Measurements from ENCODE around the gene ZNF281. TPM values are rescaled to one million over a fixed set of nuclear protein-coding genes. Genes with fewer than 3 reads are reported as not detected.

Gene ZNF281
- total and polyA plus RNA-seq, 10 donors: 4.4 to 34.8 (median 21.0) TPM

GRCh38 chr1:200355801-200356200 lies 54.0 kb downstream of the ZNF281 start:
- Histone ChIP-seq H3K27ac (peak overlapping the region in 7 of 8 donors; percentile 60 to 90 (median 80)), H3K4me3 (peak overlapping the region in 1 of 8 donors; percentile 11), H3K36me3 (no peaks in the 10 kb centered on the region), H3K27me3 (replicated peaks in 1 of 7) (no peaks in the 10 kb centered on the region), H3K9me3 (no peaks in the 10 kb centered on the region), H3K4me1 (peaks cover 0 to 58% (median 27%) of the 10 kb centered on the region in 6 donors)
- 23 to 60% (median 47%) methylated on average over 3 of the region's 3 CpGs for WGBS, 5 donors
- no peak for DNase-seq
- TF ChIP-seq POLR2A (IDR thresholded peaks at IDR 0.05) (no peak), POLR2AphosphoS5 (IDR thresholded peaks at IDR 0.05) (no peak), CTCF (IDR thresholded peaks at IDR 0.05 in 8 of 11, conservative IDR thresholded peaks at IDR 0.05 in 3 of 11) (no peak)
- intact Hi-C loops (cut with DNase I; ENCODE audit: low total_unique reads): no loop called here

Other genes starting within 250 kb of the ZNF281 start
- 1 to 10 TPM in 4 of 7 donors, under 1 TPM in 3; 0.58 to 3.3 (median 1.6) TPM for gene KIF14, start 210.7 kb upstream of the ZNF281 start, total RNA-seq
- gene KIF14, start 210.7 kb upstream of the ZNF281 start, polyA plus RNA-seq: under 1 TPM; 0.09 to 0.67 (median 0.29) TPM

All from spleen (tissue), 11 donors.